HG03520 (cell line): Measurements from ENCODE around the gene MCOLN1.

Source experiments
- ATAC-seq: cut with Tn5 transposase; IDR thresholded peaks from one replicate; pipeline ENCODE4 v1.9.1; 2021; ENCODE audit warnings: mild to moderate bottlenecking, moderate library complexity; ENCODE audit not compliant: unreplicated experiment

The MCOLN1 gene

DNA sequence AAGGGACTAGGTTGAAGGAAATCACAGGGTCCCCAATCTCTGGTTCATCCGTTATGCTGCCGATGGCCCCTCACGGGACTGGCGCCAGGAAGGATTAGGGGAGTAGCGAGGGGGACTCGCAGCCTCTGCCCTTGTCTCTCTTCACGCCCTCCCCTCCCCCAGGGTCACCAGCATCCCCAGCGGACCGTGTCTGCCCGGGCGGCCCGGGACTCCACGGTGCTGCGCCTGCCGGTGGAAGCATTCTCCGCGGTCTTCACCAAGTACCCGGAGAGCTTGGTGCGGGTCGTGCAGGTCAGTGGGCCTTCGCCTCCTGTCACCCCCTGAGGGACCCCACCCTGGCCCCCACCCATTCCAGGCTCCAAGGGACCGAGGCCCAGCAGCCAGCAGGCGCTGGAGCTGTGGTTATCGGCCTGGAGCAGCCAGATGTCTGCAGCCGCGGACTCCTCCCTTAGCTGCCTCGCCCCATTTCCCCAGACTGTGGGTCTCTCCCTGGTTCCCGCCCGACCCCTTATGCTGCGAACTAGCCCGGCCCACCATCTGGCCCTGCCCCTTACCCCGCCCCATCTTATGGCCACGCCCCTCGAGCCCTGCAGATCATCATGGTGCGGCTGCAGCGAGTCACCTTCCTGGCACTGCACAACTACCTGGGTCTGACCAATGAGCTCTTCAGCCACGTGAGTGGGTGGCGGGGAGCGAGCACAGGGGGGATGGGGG lies 18.5 kb downstream of the MCOLN1 start:
- no peak for ATAC-seq

DNA sequence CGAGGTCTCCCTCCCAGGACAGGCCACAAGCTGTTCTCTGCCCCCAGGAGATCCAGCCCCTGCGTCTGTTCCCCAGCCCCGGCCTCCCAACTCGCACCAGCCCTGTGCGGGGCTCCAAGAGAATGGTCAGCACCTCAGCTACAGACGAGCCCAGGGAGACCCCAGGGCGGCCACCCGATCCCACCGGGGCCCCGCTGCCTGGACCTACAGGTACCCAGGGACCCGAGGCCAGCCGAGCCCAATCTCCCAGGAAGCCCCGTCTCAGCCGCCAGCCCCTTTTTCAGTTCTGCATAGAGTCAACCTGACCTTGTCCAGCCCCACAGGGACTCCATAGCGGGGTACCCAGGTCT lies 19.0 kb downstream of the MCOLN1 start:
- no peak for ATAC-seq

DNA sequence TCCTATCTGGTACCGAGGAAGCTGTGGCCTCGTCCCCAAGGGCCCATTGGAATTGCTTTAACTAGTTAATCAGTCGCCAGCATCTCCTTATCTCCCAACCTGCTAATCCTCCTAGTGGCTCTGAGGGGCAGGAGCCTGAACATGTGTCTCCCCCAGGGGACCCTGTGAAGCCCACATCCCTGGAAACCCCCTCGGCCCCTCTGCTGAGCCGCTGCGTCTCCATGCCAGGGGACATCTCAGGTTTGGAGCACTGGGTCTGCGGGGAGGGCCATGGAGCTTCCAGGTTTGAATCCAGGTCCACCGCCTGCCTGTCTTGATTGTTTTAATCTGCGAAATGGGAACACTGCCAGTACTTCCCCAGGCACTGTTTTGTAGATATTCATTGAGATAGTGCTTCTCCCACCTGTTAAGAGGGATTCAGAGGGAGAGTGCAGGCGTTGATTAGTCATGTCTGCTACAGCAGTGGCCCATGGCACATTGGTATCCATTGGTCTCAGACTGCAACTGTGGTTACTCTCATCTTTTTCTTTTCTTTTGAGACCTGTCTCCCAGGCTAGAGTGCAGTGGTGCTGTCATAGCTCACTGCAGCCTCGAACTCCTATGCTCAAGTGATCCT lies 19.5 kb downstream of the MCOLN1 start:
- ATAC-seq, result no peak

DNA sequence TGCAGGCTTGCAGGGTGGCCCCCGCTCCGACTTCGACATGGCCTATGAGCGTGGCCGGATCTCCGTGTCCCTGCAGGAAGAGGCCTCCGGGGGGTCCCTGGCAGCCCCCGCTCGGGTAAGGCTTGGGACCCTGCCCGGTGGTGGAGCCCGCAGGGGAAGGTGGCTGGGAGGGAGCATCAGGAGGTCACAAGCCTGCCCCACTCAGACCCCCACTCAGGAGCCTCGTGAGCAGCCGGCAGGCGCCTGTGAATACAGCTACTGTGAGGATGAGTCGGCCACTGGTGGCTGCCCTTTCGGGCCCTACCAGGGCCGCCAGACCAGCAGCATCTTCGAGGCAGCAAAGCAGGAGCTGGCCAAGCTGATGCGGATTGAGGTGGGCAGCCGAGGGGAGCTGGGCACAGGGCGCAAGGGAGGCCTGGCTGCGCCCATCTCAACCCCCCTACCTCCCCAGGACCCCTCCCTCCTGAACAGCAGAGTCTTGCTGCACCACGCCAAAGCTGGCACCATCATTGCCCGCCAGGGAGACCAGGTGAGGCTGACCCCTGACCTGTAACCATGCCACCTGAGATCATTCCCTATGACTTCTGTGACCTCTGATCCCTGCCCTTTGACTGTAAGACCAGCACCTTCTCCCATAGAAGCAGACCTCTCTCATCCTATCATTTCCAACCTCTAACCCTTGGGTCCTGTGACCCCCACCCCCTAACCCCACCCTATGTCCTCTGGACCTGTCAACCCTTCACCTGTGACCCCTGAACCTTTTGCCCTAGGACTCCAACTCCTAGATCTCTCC lies 20.3 kb downstream of the MCOLN1 start:
- ATAC-seq, result no peak

DNA sequence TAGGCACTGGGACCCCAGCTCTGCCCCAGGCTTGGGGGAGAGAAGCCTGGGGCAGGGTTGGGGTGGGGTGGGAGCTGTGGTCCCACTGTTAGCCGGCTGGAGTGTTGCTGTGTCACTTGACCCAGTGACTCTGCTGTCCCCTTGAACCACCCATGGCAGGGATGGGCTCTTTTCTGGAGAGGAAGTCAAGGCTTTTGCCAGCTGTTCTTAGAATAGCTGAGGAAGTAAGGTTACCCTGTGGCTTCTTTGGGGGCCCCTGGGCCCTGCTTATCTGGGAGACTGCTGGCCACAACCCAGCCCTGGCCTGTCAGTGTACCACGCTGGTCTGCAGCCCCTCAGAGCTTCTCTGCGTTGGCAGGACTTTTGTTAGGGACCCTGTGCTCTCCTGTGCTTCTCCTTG lies 22.2 kb downstream of the MCOLN1 start:
- ATAC-seq, result no peak

DNA sequence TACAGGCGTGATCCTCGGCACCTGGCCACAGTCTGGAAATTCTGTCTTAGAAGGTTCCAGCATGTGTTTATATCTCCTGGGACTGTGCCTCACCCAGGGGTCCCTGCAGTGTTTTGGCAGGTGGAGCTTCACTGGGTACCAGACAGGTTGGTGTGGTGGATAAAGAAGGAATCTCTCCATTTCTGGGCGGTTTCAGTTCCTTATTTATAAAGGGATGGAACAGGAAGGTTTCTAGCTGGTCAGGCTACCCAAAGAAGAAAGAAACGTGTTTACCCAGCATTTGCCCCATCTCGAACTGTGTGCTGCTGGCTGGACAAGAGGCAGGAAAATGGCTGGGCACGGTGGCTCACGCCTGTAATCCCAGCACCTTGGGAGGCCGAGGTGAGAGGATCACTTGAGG lies 22.9 kb downstream of the MCOLN1 start:
- ATAC-seq, result no peak

DNA sequence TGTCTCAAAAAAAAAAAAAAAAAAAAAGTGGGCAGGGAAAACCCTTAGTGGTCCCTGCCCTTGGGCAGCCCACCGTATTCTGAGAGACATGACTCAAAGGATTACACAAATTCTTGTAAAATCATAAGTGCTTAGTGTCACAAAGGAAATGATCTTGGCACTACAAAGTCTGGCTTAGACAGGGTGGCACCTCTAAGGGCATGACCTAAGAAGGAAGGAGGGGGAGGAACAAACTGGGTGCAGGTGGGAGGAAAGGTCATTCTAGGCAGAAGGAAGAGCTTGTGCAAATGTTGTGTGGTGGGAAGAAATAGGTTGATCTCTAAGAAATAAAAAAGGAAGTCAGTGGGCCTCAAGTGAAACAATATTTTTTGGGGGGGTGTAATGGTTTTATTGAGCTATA lies 23.5 kb downstream of the MCOLN1 start:
- no peak for ATAC-seq

DNA sequence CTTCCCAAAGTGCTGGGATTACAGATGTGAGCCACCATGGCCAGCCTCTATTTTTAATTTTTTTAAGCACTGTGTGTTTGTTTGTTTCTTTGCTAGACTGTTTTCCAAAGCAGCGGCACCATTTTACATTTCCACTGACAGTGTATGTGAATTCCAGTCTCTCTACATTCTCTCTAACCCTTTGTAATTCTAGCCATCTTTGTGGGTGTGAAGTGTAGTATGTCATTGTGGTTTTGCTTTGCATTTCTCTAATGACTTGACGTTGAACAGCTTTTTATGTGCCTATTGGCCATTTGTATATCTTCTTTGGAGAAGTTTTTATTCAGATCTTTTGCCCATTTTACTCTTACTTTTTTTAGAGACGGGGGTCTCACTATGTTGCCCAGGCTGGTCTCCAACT lies 24.7 kb downstream of the MCOLN1 start:
- no peak for ATAC-seq

DNA sequence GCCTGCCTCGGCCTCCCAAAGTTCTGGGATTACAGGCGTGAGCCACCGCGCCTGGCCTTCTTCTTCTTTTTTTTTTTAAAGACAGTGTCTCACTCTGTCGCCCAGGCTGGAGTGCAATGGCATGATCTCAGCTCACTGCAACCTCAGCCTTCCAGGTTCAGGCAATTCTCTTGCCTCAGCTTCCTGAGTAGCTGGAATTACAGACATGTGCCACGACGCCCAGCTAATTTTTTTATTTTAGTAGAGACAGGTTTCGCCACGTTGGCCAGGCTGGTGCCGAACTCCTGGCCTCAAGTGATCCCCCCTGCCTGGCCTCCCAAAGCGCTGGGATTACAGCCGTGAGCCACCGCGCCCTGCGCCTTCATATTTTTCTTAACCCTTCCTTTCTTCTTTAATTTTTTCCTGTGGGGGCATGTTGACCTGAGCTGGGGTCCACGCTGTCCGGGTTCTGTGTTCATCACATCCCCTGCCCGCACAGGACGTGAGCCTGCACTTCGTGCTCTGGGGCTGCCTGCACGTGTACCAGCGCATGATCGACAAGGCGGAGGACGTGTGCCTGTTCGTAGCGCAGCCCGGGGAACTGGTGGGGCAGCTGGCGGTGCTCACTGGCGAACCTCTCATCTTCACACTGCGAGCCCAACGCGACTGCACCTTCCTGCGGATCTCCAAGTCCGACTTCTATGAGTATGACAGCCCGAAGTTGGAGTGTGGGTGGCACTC lies 27.2 kb downstream of the MCOLN1 start:
- no peak for ATAC-seq

DNA sequence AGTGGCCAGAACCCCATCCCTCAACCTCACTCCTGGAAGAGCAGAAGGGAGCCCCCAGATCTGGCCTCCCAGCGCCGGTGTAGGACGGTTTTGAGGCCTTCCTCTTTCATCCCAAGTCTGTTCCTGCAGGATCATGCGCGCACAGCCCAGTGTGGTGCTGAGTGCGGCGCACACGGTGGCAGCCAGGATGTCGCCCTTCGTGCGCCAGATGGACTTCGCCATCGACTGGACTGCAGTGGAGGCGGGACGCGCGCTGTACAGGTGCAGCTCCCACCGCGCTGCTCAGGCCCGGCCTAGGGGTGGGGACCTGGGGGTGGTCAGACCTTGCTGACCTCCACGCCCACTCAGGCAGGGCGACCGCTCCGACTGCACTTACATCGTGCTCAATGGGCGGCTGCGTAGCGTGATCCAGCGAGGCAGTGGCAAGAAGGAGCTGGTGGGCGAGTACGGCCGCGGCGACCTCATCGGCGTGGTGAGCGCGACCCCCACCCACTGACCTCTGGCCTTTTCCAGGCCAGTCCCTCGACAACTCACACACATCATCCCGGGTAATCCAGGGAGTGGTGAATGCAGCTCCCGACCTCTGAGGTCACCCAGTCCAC lies 27.8 kb downstream of the MCOLN1 start:
- ATAC-seq, result no peak

DNA sequence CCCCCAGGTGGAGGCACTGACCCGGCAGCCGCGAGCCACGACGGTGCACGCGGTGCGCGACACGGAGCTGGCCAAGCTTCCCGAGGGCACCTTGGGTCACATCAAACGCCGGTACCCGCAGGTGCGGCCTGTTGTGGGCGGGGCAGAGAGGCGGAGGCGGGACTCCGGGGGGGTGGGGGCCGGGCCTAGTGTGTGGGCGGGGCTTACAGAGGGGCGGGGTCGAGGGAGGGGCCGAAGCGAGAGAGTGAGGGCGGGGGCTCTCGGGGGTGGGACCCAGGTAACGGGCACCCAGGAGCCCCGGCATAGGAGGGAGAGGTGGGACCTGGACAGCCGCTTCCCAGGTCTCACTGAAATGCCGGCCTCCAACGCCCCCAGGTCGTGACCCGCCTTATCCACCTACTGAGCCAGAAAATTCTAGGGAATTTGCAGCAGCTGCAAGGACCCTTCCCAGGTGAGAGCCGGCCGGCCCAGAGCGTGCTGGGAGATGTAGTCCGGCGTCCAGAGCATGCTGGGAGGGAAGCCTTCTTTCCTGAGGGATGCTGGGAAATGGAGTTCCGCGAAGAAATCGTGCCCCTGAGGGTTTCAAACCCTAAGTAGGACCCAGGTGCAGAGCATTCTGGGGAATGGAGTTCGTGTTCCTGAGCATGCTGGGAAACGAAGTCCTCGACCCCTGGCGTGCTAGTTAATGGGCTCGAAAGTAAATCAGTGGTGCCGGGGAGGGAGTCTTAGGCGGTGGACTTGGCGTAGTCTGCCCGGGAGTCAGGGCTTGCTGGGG lies 28.8 kb downstream of the MCOLN1 start:
- ATAC-seq, result no peak

DNA sequence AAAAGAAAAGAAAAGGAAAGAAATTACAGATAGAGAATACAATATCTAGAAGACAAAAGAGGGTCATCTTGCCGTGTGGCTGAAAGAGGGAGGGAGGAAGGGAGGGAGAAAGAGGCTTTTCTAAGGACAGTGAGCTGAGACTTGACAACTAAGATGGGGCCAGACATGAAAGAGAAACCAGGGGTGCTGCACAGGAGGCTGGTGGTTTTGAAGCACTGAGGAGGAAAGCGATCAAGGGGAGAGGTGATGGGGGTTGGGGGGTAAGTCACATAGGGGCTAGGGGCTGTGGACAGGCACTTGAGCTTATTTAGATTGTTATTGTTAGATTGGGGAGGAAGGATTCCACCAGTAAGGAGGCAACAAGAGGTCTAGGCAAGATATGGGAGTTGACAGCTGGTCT lies 30.4 kb downstream of the MCOLN1 start:
- ATAC-seq, result no peak

DNA sequence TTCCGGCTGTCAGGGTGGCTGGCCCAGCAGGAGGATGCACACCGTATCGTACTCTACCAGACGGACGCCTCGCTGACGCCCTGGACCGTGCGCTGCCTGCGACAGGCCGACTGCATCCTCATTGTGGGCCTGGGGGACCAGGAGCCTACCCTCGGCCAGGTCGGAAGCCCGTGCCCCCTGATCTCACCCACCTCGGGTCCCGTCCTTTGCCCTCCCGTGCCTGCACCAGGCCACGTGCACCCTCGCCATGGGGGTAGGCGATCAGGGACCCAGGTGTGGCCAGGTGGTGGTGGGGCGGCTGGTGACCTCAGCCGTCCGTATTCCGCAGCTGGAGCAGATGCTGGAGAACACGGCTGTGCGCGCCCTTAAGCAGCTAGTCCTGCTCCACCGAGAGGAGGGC lies 32.1 kb downstream of the MCOLN1 start:
- ATAC-seq, result no peak

DNA sequence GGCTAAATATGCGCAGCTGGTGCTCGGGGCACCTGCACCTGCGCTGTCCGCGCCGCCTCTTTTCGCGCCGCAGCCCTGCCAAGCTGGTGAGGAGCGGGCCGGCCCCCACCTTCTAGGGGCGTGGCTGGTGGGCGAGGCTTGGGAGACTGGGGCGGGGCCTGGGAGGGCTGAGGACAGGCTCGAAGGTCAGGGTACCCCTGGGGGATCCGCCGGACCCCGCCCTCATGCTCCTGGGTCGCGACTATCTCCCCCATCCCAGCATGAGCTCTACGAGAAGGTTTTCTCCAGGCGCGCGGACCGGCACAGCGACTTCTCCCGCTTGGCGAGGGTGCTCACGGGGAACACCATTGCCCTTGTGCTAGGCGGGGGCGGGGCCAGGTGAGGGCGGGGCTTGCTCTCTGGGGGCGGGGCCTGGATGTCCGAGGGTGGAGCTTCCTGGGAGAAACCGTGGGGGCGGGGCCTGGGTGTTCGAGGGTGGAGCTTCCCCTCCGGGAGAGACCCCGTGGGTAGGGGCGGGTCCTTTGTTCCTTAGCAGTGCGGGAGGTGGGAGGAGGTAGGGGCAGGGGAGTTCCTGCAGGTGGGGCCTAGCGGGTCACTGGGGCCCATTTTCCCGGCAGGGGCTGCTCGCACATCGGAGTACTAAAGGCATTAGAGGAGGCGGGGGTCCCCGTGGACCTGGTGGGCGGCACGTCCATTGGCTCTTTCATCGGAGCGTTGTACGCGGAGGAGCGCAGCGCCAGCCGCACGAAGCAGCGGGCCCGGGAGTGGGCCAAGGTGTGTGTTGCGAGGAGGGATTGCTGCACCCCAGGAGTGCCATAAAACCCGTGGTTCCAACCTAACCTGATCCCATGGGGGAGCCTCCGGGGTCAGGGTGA lies 32.8 kb downstream of the MCOLN1 start:
- no peak for ATAC-seq

DNA sequence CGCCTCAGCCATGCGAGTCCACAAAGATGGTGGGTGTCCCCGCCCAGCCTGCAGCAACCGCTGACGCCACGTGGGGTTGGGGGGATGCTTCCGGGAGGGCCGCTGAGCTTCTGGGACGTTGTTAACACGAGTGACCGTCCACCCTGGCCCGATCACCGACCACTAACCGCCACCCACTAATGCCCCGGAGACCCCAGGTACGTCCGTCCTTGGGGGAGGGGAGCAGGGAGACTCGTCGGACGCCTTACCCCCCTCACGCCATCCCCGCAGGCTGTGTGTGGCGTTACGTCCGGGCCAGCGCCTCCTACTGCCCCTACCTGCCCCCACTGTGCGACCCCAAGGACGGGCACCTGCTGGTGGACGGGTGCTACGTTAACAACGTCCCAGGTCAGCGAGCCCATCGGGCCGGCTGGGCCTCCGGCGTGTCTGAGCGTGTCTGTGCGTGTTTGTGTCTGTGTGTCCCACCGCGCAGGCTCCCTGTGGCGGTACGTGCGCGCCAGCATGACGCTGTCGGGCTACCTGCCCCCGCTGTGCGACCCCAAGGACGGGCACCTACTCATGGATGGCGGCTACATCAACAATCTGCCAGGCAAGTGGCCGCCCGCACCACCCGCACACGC lies 34.4 kb downstream of the MCOLN1 start:
- no peak for ATAC-seq

DNA sequence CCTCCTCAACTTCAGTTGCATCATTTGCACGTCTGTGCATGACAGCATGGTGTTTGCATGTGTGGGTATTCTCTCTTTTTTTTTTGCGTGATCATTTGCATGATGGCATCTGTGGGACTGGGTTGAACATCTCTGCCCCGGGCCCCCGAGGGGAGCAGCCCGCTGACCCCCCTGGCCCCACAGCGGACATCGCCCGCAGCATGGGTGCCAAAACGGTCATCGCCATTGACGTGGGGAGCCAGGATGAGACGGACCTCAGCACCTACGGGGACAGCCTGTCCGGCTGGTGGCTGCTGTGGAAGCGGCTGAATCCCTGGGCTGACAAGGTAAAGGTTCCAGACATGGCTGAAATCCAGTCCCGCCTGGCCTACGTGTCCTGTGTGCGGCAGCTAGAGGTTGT lies 36.2 kb downstream of the MCOLN1 start:
- no peak for ATAC-seq

DNA sequence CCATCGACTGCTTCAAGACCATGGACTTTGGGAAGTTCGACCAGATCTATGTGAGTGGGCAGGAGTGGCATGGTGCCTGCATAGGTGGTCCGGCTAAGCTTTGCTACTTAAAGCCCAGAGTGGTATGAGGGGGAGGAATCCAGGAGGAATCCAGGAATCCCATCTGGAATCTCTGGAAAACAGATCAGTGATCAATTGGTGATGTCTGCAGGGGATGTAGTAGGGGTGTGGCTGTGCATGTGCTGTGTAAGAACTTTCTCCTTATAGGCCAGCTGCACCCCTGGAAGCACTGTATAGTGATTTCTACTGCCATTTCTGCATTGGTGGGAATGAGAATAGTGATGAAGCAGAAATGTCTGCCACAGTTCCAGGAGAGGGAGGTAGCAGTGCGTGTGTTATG lies 36.7 kb downstream of the MCOLN1 start:
- no peak for ATAC-seq

DNA sequence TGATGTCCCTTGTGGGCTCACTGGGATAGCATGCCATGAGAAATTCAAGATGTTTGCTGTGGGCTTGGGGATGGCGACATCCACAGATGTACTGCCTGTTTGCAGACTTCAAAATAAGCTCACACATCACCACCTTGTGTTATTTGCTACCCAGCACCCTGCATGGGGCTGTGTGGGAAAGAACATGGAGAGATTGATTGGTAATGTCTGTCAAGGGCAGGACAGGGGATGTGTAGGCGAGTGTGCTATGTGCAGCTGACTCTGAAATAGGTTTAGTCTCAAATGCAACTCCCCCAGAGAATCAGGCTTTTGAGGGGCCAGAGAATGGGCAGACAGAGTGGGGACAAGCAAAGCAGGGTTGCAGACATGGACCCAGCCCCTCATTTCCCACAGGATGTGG lies 37.8 kb downstream of the MCOLN1 start:
- ATAC-seq, result no peak

DNA sequence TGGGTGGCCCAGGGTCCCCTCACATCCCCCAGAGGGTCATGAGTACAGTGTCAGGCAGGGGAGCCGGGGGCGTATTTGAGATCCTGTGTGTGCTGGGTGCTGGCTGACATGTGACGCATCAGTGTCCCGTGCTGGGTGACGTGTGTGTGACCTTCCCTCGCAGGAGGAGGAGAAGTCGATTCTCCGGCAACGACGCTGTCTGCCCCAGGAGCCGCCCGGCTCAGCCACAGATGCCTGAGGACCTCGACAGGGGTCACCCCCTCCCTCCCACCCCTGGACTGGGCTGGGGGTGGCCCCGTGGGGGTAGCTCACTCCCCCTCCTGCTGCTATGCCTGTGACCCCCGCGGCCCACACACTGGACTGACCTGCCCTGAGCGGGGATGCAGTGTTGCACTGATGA lies 38.9 kb downstream of the MCOLN1 start:
- ATAC-seq, result no peak
